Measurements from ENCODE around the gene NFAT5. TPM values are rescaled to one million over a fixed set of nuclear protein-coding genes. Genes with fewer than 3 reads are reported as not detected.
A peak's percentile ranks its signal among the peaks of the same experiment; 100 is the strongest.

Gene NFAT5
- total RNA-seq, 1 donor from 2014 or later = 45.6 TPM

- DNase-seq = no peak
Observed at GRCh38 chr16:69741519-69741918, 175.8 kb downstream of the NFAT5 start.

- DNase-seq = peak; percentile 11
Observed at GRCh38 chr16:69741951-69742904, 176.5 kb downstream of the NFAT5 start.

GRCh38 chr16:69744363-69745231 is 178.8 kb downstream of the NFAT5 start:
- no peak for DNase-seq

- no peak for DNase-seq
Observed at GRCh38 chr16:69745232-69745612, 179.5 kb downstream of the NFAT5 start.

- no peak for DNase-seq
Observed at GRCh38 chr16:69745959-69746358, 180.2 kb downstream of the NFAT5 start.

- no peak for DNase-seq
Observed at GRCh38 chr16:69747115-69747514, 181.3 kb downstream of the NFAT5 start.

- no peak for DNase-seq
Observed at GRCh38 chr16:69748694-69749345, 183.1 kb downstream of the NFAT5 start.

GRCh38 chr16:69754143-69754468 is 188.3 kb downstream of the NFAT5 start:
- DNase-seq = no peak

Small RNAs within 50 kb of the gene (small RNA-seq; reads per million reads assigned to genes)
- not detected for gene MIR1538 (ENCODE audit: low replicate concordance)

Other genes starting within 250 kb of the NFAT5 start
- gene PDF, start 235.4 kb upstream of the NFAT5 start, total RNA-seq = 12.0 TPM
- 41.7 TPM for gene COG8, start 226.4 kb upstream of the NFAT5 start, total RNA-seq
- 14.7 TPM for gene NIP7, start 226.2 kb upstream of the NFAT5 start, total RNA-seq
- not detected for gene TMED6, start 214.2 kb upstream of the NFAT5 start, total RNA-seq
- gene TERF2, start 180.0 kb upstream of the NFAT5 start, total RNA-seq = 18.7 TPM
- 47.9 TPM for gene CYB5B, start 141.3 kb upstream of the NFAT5 start, total RNA-seq
- 6.1 TPM for gene NQO1, start 160.6 kb downstream of the NFAT5 start, total RNA-seq
- 19.2 TPM for gene NOB1, start 189.0 kb downstream of the NFAT5 start, total RNA-seq
- 32.1 TPM for gene WWP2, start 196.4 kb downstream of the NFAT5 start, total RNA-seq